GM12874 (cell line): ENCODE measurements around the gene ANKRD34B.

Experiments
- CTCF ChIP-seq: IDR thresholded peaks from 2 replicates; pipeline ENCODE4 v1.5.1; 2011; ENCODE audit warnings: low read depth, mild to moderate bottlenecking, control low read depth, low read length, moderate library complexity; ENCODE audit not compliant: insufficient read depth

ANKRD34B gene

GRCh38 chr5:80569086-80569960 lies 757 bp downstream of the ANKRD34B start:
- TF ChIP-seq CTCF = no peak

- no peak for TF ChIP-seq CTCF
Observed at GRCh38 chr5:80568251-80568650, 1.8 kb downstream of the ANKRD34B start.

- no peak for TF ChIP-seq CTCF
Observed at GRCh38 chr5:80566711-80567259, 3.3 kb downstream of the ANKRD34B start.

- no peak for TF ChIP-seq CTCF
Observed at GRCh38 chr5:80565330-80565729, 4.8 kb downstream of the ANKRD34B start.

- TF ChIP-seq CTCF = no peak
Observed at GRCh38 chr5:80559244-80559643, 10.8 kb downstream of the ANKRD34B start.

GRCh38 chr5:80555099-80555498 lies 15.0 kb downstream of the ANKRD34B start:
- no peak for TF ChIP-seq CTCF

- no peak for TF ChIP-seq CTCF
Observed at GRCh38 chr5:80554646-80555045, 15.4 kb downstream of the ANKRD34B start.
